Astrocyte (in vitro differentiated cells and primary cell): ENCODE measurements around the gene WIPF3. TPM values are rescaled to one million over a fixed set of nuclear protein-coding genes. Genes with fewer than 3 reads are reported as not detected.

Experiments used
- DNase-seq: peaks from one replicate; pipeline ENCODE4 v3.0.0-alpha.2; 2010; ENCODE audit warnings: low read depth
- FAIRE-seq: peaks from 2 replicates; lab custom pipeline; 2011; peaks lifted over from hg19 to GRCh38; lab: Jason Lieb, UNC
- H2AFZ ChIP-seq: 2 replicates; pipeline ENCODE4 v1.6.0; 2012; ENCODE audit warnings: low read depth, low read length, inconsistent platforms
- H3K27ac ChIP-seq: 2 replicates; pipeline ENCODE4 v1.5.1; 2011; ENCODE audit warnings: low read depth, low read length, inconsistent platforms
- H3K27me3 ChIP-seq: 2 replicates; pipeline ENCODE4 v1.6.0; 2011; ENCODE audit warnings: low read length, inconsistent platforms; ENCODE audit not compliant: insufficient read depth
- H3K36me3 ChIP-seq: 2 replicates; pipeline ENCODE4 v1.5.1; 2011; ENCODE audit warnings: low read length, inconsistent platforms; ENCODE audit not compliant: insufficient read depth
- H3K4me1 ChIP-seq: 2 replicates; pipeline ENCODE4 v1.5.1; 2011; ENCODE audit warnings: low read length, inconsistent platforms; ENCODE audit not compliant: insufficient read depth
- H3K4me2 ChIP-seq: 2 replicates; pipeline ENCODE4 v1.6.0; 2012; ENCODE audit warnings: low read length, inconsistent platforms
- H3K4me3 ChIP-seq: 2 replicates; pipeline ENCODE4 v1.5.1; 2011; ENCODE audit warnings: low read depth, mild to moderate bottlenecking, low read length, inconsistent platforms; ENCODE audit not compliant: insufficient read depth
- H3K79me2 ChIP-seq: 2 replicates; pipeline ENCODE4 v1.6.0; 2012; ENCODE audit warnings: mild to moderate bottlenecking, low read length, inconsistent platforms; ENCODE audit not compliant: insufficient read depth
- H3K9ac ChIP-seq: 2 replicates; pipeline ENCODE4 v1.6.0; 2012; ENCODE audit warnings: mild to moderate bottlenecking, low read length, inconsistent platforms
- H3K9me3 ChIP-seq: 2 replicates; pipeline ENCODE4 v1.5.1; 2012; ENCODE audit warnings: low read depth, mild to moderate bottlenecking, low read length, inconsistent platforms; ENCODE audit not compliant: insufficient read depth
- H4K20me1 ChIP-seq: 2 replicates; pipeline ENCODE4 v1.6.0; 2012; ENCODE audit warnings: low read length, inconsistent platforms; ENCODE audit not compliant: insufficient read depth
- H3K27ac Mint-ChIP-seq: one replicate; pipeline ENCODE4 v1.8.0; 2021; ENCODE audit warnings: mild to moderate bottlenecking, mixed read lengths; ENCODE audit not compliant: unreplicated experiment
- H3K27me3 Mint-ChIP-seq: one replicate; pipeline ENCODE4 v1.8.0; 2021; ENCODE audit warnings: low read depth, mixed read lengths; ENCODE audit not compliant: unreplicated experiment
- H3K36me3 Mint-ChIP-seq: one replicate; pipeline ENCODE4 v1.8.0; 2021; ENCODE audit warnings: low read depth, mixed read lengths; ENCODE audit not compliant: unreplicated experiment
- H3K4me1 Mint-ChIP-seq: one replicate; pipeline ENCODE4 v1.8.0; 2021; ENCODE audit warnings: low read depth, mixed read lengths; ENCODE audit not compliant: unreplicated experiment
- H3K4me3 Mint-ChIP-seq: one replicate; pipeline ENCODE4 v1.8.0; 2021; ENCODE audit warnings: mild to moderate bottlenecking, moderate library complexity, mixed read lengths; ENCODE audit not compliant: unreplicated experiment
- H3K9me3 Mint-ChIP-seq: one replicate; pipeline ENCODE4 v1.8.0; 2021; ENCODE audit warnings: mild to moderate bottlenecking, mixed read lengths; ENCODE audit not compliant: unreplicated experiment
- EZH2 ChIP-seq: IDR thresholded peaks from 2 replicates; pipeline ENCODE4 v1.6.1; 2012; ENCODE audit warnings: mild to moderate bottlenecking, low read length, inconsistent platforms; ENCODE audit not compliant: insufficient read depth
- total RNA-seq: library from RNA; stranded (reverse); gene quantifications from 2 replicates; pipeline ENCODE4 v1.2.1, GENCODE V29; 2021
- TF ChIP-seq, protein P1 (sequence below): IDR thresholded peaks from 2 replicates; pipeline ENCODE4 v1.5.1; 2011; ENCODE audit warnings: low read depth, mild to moderate bottlenecking, inconsistent platforms, low read length, moderate library complexity; ENCODE audit not compliant: insufficient read depth

The WIPF3 gene
- total RNA-seq, 1 donor from 2014 or later, result 1.0 TPM

DNA sequence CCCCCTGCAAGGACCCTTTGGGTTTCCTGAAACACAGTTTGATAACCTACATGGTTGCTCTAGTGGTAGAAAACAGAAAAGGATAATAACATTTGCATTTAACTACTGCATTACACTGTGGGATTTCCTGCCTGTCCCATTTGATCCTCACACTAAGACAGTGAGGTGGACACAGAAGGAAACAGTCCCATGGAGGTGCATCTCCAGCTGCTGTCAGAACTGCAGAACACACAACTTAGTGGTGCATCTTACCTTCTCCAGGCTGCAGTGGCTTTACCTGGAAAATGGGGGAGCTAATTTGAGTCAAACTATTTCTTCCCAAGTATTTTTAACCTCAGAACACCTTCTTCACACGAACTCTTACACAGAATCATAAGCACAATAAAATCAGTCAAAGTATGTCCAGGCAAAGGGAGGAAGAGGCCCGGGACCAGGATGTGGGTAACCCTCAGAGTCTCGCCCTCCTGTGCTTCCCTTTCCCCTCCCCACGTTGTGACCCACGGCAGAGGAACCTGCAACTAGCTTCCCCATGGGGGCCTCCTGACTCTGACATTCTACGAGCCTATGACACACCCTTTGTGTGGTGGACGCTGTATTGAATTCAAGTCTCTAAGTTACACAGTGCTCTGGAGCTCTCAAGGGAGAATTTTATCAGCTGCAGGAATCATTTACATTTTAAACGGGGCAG is 149.6 kb downstream of the WIPF3 start:
- peaks cover 41% of the 10 kb centered on the region for H4K20me1 ChIP-seq
- FAIRE-seq, result no peak
- DNase-seq, result no peak
- H3K4me3 Mint-ChIP-seq, result no peak overlapping the region
- TF ChIP-seq EZH2, result no peak
- TF ChIP-seq, protein P1, sequence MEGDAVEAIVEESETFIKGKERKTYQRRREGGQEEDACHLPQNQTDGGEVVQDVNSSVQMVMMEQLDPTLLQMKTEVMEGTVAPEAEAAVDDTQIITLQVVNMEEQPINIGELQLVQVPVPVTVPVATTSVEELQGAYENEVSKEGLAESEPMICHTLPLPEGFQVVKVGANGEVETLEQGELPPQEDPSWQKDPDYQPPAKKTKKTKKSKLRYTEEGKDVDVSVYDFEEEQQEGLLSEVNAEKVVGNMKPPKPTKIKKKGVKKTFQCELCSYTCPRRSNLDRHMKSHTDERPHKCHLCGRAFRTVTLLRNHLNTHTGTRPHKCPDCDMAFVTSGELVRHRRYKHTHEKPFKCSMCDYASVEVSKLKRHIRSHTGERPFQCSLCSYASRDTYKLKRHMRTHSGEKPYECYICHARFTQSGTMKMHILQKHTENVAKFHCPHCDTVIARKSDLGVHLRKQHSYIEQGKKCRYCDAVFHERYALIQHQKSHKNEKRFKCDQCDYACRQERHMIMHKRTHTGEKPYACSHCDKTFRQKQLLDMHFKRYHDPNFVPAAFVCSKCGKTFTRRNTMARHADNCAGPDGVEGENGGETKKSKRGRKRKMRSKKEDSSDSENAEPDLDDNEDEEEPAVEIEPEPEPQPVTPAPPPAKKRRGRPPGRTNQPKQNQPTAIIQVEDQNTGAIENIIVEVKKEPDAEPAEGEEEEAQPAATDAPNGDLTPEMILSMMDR, result no peak
- H3K27ac ChIP-seq, result no peak overlapping the region
- H3K4me3 ChIP-seq, result no peak overlapping the region
- H3K9me3 Mint-ChIP-seq, result no peaks in the 10 kb centered on the region
- no peak overlapping the region for H2AFZ ChIP-seq
- no peaks in the 10 kb centered on the region for H3K9me3 ChIP-seq
- no peak overlapping the region for H3K9ac ChIP-seq
- no peaks in the 10 kb centered on the region for H3K27me3 Mint-ChIP-seq
- no peak overlapping the region for H3K27ac Mint-ChIP-seq
- H3K4me2 ChIP-seq, result no peak overlapping the region
- H3K36me3 ChIP-seq, result peaks cover 33% of the 10 kb centered on the region
- peaks cover 36% of the 10 kb centered on the region for H3K79me2 ChIP-seq
- no peaks in the 10 kb centered on the region for H3K4me1 ChIP-seq
- peaks cover 37% of the 10 kb centered on the region for H3K36me3 Mint-ChIP-seq
- no peaks in the 10 kb centered on the region for H3K27me3 ChIP-seq
- H3K4me1 Mint-ChIP-seq, result peaks cover 17% of the 10 kb centered on the region

DNA sequence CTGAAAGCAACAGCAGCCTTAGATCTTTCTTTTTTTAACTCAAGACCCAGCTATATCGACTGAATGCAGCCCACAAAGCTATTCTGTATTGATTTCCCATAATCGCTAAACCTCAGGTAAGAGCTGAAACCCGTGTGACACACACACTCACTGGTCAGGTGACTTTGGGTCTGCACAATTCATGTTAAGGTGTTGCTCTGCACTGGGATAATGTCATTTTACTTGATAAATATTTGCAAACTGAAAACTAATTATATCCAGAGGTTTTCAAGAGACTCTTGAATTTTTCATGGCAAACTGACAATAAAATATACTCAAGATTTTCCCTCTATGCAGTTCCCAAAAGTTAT is 150.2 kb downstream of the WIPF3 start:
- peaks cover 36% of the 10 kb centered on the region for H3K79me2 ChIP-seq

More for the DNA sequence above, 150.2 kb downstream of the WIPF3 start:
- no peaks in the 10 kb centered on the region for H3K27me3 ChIP-seq
- no peak overlapping the region for H3K4me3 Mint-ChIP-seq
- peaks cover 41% of the 10 kb centered on the region for H4K20me1 ChIP-seq
- DNase-seq, result no peak
- no peak overlapping the region for H2AFZ ChIP-seq
- H3K9me3 Mint-ChIP-seq, result no peaks in the 10 kb centered on the region
- H3K27me3 Mint-ChIP-seq, result no peaks in the 10 kb centered on the region
- TF ChIP-seq EZH2, result no peak
- TF ChIP-seq, protein P1, result no peak
- H3K4me1 ChIP-seq, result no peaks in the 10 kb centered on the region
- H3K27ac Mint-ChIP-seq, result no peak overlapping the region
- no peak overlapping the region for H3K4me3 ChIP-seq
- peaks cover 29% of the 10 kb centered on the region for H3K36me3 ChIP-seq
- peaks cover 34% of the 10 kb centered on the region for H3K36me3 Mint-ChIP-seq
- H3K9ac ChIP-seq, result no peak overlapping the region
- no peak for FAIRE-seq
- H3K9me3 ChIP-seq, result no peaks in the 10 kb centered on the region
- peaks cover 17% of the 10 kb centered on the region for H3K4me1 Mint-ChIP-seq
- no peak overlapping the region for H3K4me2 ChIP-seq
- H3K27ac ChIP-seq, result no peak overlapping the region
